HEK293 (cell line): ENCODE data around the gene LY6G6D.

Experiments
- CTCF ChIA-PET: fragments of 350-600 bp; formaldehyde crosslinking; extraction: SDS; loops from one replicate; lab custom pipeline; 2021; ENCODE audit warnings: antibody characterized with exemption; lab: Yijun Ruan, JAX
- POLR2A ChIA-PET: fragments of 300-600 bp; formaldehyde crosslinking; extraction: SDS; loops from one replicate; lab custom pipeline; 2020; ENCODE audit warnings: antibody characterized with exemption, inconsistent platforms; lab: Yijun Ruan, JAX
- H3K27ac ChIP-seq: fragments of 200-500 bp; sonication (Bioruptor generic); 2 replicates; pipeline ENCODE4 v1.5.1; 2014; ENCODE audit warnings: low read depth, low read length, control low read depth, inconsistent platforms; ENCODE audit errors: extremely low read depth
- H3K36me3 ChIP-seq, 2 experiments: fragments of 200-500 bp in 1 of 2; sonication (Bioruptor generic) in 1 of 2; 1 replicate in 1 of 2; 2 replicates in 1 of 2; pipeline ENCODE4 v1.5.1; 2014 to 2017; ENCODE audit warnings: inconsistent platforms in 2 of 2, low read length in 2 of 2; ENCODE audit not compliant: control insufficient read depth in 2 of 2, insufficient read depth in 1 of 2
- H3K4me1 ChIP-seq: fragments of 200-500 bp; sonication (Bioruptor generic); 2 replicates; pipeline ENCODE4 v1.5.1; 2014; ENCODE audit warnings: mild to moderate bottlenecking, low read length, inconsistent platforms; ENCODE audit not compliant: control insufficient read depth, insufficient read depth
- H3K4me3 ChIP-seq: 2 replicates; pipeline ENCODE4 v1.5.1; 2011; ENCODE audit warnings: low read depth, mild to moderate bottlenecking, control low read depth, low read length, moderate library complexity
- H3K9me3 ChIP-seq: fragments of 200-500 bp; sonication (Bioruptor generic); 2 replicates; pipeline ENCODE4 v1.5.1; 2014; ENCODE audit warnings: low read depth, low read length, inconsistent platforms; ENCODE audit not compliant: control insufficient read depth, insufficient read depth
- EGR2 ChIP-seq: fragments of 450-650 bp; formaldehyde crosslinking; IDR thresholded peaks from 2 replicates; pipeline ENCODE4 v1.5.1; 2016; ENCODE audit warnings: low read depth, missing biosample characterization, missing genetic modification characterization
- TCF7L2 ChIP-seq: IDR thresholded peaks from 2 replicates; pipeline ENCODE4 v1.6.1; 2011; ENCODE audit warnings: low read depth, mild to moderate bottlenecking, inconsistent platforms, low read length, moderate library complexity, borderline replicate concordance
- YY1 ChIP-seq: fragments of 450-650 bp; formaldehyde crosslinking; IDR thresholded peaks from 2 replicates; pipeline ENCODE4 v1.5.1; 2018; ENCODE audit warnings: missing biosample characterization, missing genetic modification characterization
- ZFHX2 ChIP-seq: fragments of 450-650 bp; formaldehyde crosslinking; conservative IDR thresholded peaks from 2 replicates; pipeline ENCODE4 v1.5.1; 2016; ENCODE audit warnings: missing biosample characterization, missing genetic modification characterization
- ZFP3 ChIP-seq: fragments of 450-650 bp; formaldehyde crosslinking; IDR thresholded peaks from 2 replicates; pipeline ENCODE4 v1.5.1; 2016; ENCODE audit warnings: low read depth, missing biosample characterization, missing genetic modification characterization
- ZNF133 ChIP-seq: fragments of 450-650 bp; formaldehyde crosslinking; IDR thresholded peaks from 2 replicates; pipeline ENCODE4 v1.5.1; 2016; ENCODE audit warnings: missing biosample characterization, missing genetic modification characterization
- ZNF169 ChIP-seq: fragments of 450-650 bp; formaldehyde crosslinking; IDR thresholded peaks from 2 replicates; pipeline ENCODE4 v1.5.1; 2016; ENCODE audit warnings: missing biosample characterization, missing genetic modification characterization
- ZNF2 ChIP-seq: fragments of 450-650 bp; formaldehyde crosslinking; IDR thresholded peaks from 2 replicates; pipeline ENCODE4 v1.5.1; 2016; ENCODE audit warnings: missing biosample characterization, missing genetic modification characterization
- ZNF239 ChIP-seq: fragments of 450-650 bp; formaldehyde crosslinking; IDR thresholded peaks from 2 replicates; pipeline ENCODE4 v1.5.1; 2016; ENCODE audit warnings: missing biosample characterization, missing genetic modification characterization
- ZNF324 ChIP-seq: fragments of 450-650 bp; formaldehyde crosslinking; IDR thresholded peaks from 2 replicates; pipeline ENCODE4 v1.5.1; 2016; ENCODE audit warnings: missing biosample characterization, missing genetic modification characterization
- ZNF391 ChIP-seq: fragments of 450-650 bp; formaldehyde crosslinking; IDR thresholded peaks from 2 replicates; pipeline ENCODE4 v1.5.1; 2016; ENCODE audit warnings: low read depth, missing biosample characterization, missing genetic modification characterization, borderline replicate concordance
- ZNF514 ChIP-seq: fragments of 450-650 bp; formaldehyde crosslinking; IDR thresholded peaks from 2 replicates; pipeline ENCODE4 v1.5.1; 2016; ENCODE audit warnings: missing biosample characterization, missing genetic modification characterization
- TF ChIP-seq, protein P1 (sequence below): fragments of 450-650 bp; formaldehyde crosslinking; IDR thresholded peaks from 2 replicates; pipeline ENCODE4 v1.5.1; 2016; ENCODE audit warnings: missing biosample characterization, missing genetic modification characterization
- TF ChIP-seq, protein P2 (sequence below): fragments of 450-650 bp; formaldehyde crosslinking; IDR thresholded peaks from 2 replicates; pipeline ENCODE4 v1.5.1; 2016; ENCODE audit warnings: missing biosample characterization, missing genetic modification characterization, low read depth

Gene LY6G6D

DNA sequence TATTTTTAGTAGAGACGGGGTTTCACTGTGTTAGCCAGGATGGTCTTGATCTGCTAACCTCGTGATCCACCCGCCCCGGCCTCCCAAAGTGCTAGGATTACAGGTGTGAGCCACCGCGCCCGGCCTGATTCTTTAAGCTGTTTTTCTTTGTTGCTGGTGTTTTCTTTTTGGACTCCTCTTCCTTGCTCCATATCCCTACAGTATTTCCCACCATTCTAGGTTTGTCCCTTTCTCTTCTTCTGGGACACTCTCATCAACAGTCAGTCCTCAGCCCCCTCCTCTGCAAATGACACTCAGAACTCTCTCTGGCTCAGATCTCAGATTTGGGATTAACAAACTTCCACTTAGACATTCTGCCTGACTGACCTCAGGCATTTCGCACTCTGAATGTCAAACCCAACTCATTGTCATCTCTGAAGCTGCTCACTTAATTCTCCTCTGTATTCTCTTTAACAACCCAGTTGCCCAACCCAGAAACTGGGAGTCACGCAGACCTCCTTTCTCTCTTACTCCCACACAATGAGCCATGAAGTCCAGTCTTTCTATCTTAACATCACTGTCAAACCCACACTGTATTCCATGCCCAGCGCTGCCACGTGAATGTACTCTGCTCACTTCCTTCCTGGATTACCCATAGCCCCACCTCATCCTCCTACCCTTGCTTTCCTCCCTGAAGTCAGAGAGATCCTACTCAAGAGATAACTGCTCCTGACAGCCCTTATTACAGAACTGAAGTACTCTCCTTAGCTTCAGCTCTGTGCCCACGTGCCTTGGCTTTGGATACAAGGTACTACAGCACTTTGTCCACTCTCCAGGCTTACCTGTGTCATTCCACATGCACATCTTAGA is 10.6 kb downstream of the LY6G6D start:
- TF ChIP-seq ZNF391 = no peak
- no peak for TF ChIP-seq ZNF239
- peak; percentile 45; the same call in 1 of the 2 replicates for TF ChIP-seq ZFHX2 (tag by site-specific recombination)
- peak; percentile 85 for TF ChIP-seq EGR2 (tag by site-specific recombination)
- TF ChIP-seq ZNF514 = no peak
- CTCF ChIA-PET = no interaction called here
- POLR2A ChIA-PET = interaction anchor here (0.5 to 3.2 kb wide), 6 partner anchors 10 to 137 kb away, joined by 3 to 13 read pairs (median 4); partner anchors contain the start of genes ABHD16A and HSPA1B

DNA sequence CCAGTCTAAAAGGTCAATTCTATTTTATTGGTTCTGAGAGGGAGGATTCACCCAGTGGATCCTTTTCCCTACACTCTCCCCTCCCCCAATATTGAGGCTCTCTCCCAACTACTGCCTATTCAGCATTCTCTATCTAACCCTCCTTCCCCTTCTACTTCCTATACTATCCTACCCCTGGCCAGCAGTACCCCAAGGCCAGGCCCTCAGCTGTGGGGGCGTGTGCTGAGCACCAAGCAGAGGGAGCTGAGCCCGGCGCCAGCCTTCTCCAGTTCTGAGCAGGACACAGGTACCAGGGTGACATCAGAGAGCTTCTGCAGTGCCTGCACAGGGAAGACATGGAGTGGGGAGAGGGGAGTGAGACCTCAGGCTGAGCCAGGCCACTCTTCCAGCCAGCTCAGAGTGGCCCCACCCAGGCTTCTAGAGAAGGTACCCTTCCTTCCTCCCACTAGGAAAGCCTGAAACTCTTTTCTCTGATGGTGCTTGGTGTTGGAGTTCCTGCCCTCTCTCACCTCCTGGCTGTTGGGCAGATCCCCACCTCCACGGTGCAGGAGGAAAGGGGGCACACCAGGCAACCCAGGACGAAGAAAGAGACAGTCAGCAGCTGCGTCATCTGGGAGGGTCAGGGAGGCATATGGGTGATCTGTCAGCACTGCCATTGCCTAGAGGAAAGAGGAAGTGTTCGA is 12.0 kb downstream of the LY6G6D start:
- Histone ChIP-seq H3K4me1 (no peaks in the 10 kb centered on the region), H3K4me3 (no peak overlapping the region), H3K9me3 (no peaks in the 10 kb centered on the region), H3K27ac (no peak overlapping the region), H3K36me3 (peaks cover 6 to 40% of the 10 kb centered on the region in 2 experiments; a peak in 2 of 3 replicates)
- CTCF ChIA-PET = interaction anchor here (0.6 to 3.6 kb wide), 8 partner anchors 9 to 323 kb away, joined by 3 to 28 read pairs (median 3); partner anchors contain the start of genes ABHD16A, CLIC1 and NEU1
- no peak for TF ChIP-seq ZNF2 (tag by site-specific recombination)
- TF ChIP-seq, protein P1, sequence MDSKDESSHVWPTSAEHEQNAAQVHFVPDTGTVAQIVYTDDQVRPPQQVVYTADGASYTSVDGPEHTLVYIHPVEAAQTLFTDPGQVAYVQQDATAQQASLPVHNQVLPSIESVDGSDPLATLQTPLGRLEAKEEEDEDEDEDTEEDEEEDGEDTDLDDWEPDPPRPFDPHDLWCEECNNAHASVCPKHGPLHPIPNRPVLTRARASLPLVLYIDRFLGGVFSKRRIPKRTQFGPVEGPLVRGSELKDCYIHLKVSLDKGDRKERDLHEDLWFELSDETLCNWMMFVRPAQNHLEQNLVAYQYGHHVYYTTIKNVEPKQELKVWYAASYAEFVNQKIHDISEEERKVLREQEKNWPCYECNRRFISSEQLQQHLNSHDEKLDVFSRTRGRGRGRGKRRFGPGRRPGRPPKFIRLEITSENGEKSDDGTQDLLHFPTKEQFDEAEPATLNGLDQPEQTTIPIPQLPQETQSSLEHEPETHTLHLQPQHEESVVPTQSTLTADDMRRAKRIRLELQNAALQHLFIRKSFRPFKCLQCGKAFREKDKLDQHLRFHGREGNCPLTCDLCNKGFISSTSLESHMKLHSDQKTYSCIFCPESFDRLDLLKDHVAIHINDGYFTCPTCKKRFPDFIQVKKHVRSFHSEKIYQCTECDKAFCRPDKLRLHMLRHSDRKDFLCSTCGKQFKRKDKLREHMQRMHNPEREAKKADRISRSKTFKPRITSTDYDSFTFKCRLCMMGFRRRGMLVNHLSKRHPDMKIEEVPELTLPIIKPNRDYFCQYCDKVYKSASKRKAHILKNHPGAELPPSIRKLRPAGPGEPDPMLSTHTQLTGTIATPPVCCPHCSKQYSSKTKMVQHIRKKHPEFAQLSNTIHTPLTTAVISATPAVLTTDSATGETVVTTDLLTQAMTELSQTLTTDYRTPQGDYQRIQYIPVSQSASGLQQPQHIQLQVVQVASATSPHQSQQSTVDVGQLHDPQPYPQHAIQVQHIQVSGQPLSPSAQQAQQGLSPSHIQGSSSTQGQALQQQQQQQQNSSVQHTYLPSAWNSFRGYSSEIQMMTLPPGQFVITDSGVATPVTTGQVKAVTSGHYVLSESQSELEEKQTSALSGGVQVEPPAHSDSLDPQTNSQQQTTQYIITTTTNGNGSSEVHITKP (tag by site-specific recombination) = no peak
- no peak for TF ChIP-seq ZNF133 (tag by site-specific recombination)
- TF ChIP-seq ZNF169 = no peak
- TF ChIP-seq, protein P2, sequence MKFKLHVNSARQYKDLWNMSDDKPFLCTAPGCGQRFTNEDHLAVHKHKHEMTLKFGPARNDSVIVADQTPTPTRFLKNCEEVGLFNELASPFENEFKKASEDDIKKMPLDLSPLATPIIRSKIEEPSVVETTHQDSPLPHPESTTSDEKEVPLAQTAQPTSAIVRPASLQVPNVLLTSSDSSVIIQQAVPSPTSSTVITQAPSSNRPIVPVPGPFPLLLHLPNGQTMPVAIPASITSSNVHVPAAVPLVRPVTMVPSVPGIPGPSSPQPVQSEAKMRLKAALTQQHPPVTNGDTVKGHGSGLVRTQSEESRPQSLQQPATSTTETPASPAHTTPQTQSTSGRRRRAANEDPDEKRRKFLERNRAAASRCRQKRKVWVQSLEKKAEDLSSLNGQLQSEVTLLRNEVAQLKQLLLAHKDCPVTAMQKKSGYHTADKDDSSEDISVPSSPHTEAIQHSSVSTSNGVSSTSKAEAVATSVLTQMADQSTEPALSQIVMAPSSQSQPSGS (tag by site-specific recombination) = no peak
- no peak for TF ChIP-seq ZFP3 (tag by site-specific recombination)
- no peak for TF ChIP-seq YY1
- TF ChIP-seq ZNF324 (tag by site-specific recombination) = no peak
- no peak for TF ChIP-seq TCF7L2
- POLR2A ChIA-PET = interaction anchor here (1.0 to 4.7 kb wide), 4 partner anchors 12 to 100 kb away, joined by 4 to 54 read pairs (median 29); partner anchors contain the start of genes ABHD16A, HSPA1B and MSH5

More for the DNA sequence above, 10.6 kb downstream of the LY6G6D start:
- Histone ChIP-seq H3K9me3 (no peaks in the 10 kb centered on the region), H3K36me3 (peaks cover 0 to 27% of the 10 kb centered on the region in 2 experiments; a peak in 1 of 3 replicates), H3K4me1 (no peaks in the 10 kb centered on the region), H3K27ac (no peak overlapping the region), H3K4me3 (no peak overlapping the region)
